OCI-LY3 (cell line): ENCODE data around the gene LRP1B.

ENCODE experiments used
- EZH2phosphoT487 ChIP-seq: fragments of 200-600 bp; shearing (Covaris generic); IDR thresholded peaks from 2 replicates; pipeline ENCODE4 v1.6.1; 2018; ENCODE audit warnings: antibody characterized with exemption, mixed run types, low read depth
- TF ChIP-seq, protein P1 (sequence below): fragments of 200-600, 300-600 bp; sonication (generic); IDR thresholded peaks from 2 replicates; pipeline ENCODE4 v1.5.1; 2014; ENCODE audit warnings: antibody characterized with exemption, low read length, low read depth

DNA sequence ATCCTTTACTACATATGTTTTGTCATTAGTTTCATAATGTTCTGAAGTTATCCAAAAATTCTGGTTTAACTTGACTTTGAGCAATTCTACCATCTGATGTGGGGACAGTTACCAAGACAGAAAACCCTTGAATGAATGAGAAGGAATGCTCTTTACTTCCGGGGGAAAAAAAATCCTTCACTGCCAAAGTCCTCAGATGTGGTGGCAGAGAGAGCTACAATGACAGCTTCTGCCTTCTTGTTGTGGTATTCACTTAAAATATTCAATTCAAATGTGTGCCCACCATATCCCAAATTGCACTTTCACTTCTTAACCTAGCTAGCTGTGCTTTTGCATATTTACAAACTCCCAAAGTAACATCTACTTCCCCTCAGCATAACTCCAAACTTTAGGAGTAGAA is 1818.9 kb downstream of the LRP1B start:
- TF ChIP-seq, protein P1, sequence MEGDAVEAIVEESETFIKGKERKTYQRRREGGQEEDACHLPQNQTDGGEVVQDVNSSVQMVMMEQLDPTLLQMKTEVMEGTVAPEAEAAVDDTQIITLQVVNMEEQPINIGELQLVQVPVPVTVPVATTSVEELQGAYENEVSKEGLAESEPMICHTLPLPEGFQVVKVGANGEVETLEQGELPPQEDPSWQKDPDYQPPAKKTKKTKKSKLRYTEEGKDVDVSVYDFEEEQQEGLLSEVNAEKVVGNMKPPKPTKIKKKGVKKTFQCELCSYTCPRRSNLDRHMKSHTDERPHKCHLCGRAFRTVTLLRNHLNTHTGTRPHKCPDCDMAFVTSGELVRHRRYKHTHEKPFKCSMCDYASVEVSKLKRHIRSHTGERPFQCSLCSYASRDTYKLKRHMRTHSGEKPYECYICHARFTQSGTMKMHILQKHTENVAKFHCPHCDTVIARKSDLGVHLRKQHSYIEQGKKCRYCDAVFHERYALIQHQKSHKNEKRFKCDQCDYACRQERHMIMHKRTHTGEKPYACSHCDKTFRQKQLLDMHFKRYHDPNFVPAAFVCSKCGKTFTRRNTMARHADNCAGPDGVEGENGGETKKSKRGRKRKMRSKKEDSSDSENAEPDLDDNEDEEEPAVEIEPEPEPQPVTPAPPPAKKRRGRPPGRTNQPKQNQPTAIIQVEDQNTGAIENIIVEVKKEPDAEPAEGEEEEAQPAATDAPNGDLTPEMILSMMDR, result no peak
- TF ChIP-seq EZH2phosphoT487, result no peak
